Natural killer cell (primary cell): Measurements from ENCODE around the gene HECTD4. TPM values are rescaled to one million over a fixed set of nuclear protein-coding genes. Genes with fewer than 3 reads are reported as not detected.

Experiments
- ATAC-seq, 3 donors: fragments of 150-1000 bp in 2 of 3; fragments of 200-7000 bp in 1 of 3; cut with Tn5 transposase; 1 replicate in 1 of 3; 2 replicates in 2 of 3; pipeline ENCODE4 v1.10.0; 2021; ENCODE audit warnings: mild to moderate bottlenecking in 2 of 3, moderate library complexity in 2 of 3
- DNase-seq, 2 donors: peaks; one replicate each; pipeline versions ENCODE4 v3.0.0 to v3.0.0-alpha.2; 2013 to 2021; ENCODE audit warnings: mixed read lengths in 1 of 2
- H3K27ac ChIP-seq: one replicate; pipeline ENCODE4 v1.5.1; 2013; ENCODE audit warnings: mild to moderate bottlenecking, low read length
- H3K27me3 ChIP-seq: one replicate; pipeline ENCODE4 v1.6.1; 2013; ENCODE audit warnings: low read length; ENCODE audit not compliant: control insufficient read depth, insufficient read depth
- H3K36me3 ChIP-seq: one replicate; pipeline ENCODE4 v1.6.1; 2013; ENCODE audit warnings: low read length; ENCODE audit not compliant: control insufficient read depth, insufficient read depth
- H3K4me1 ChIP-seq: one replicate; pipeline ENCODE4 v1.6.1; 2013; ENCODE audit warnings: low read length; ENCODE audit not compliant: control insufficient read depth, insufficient read depth
- H3K4me3 ChIP-seq: one replicate; pipeline ENCODE4 v1.5.1; 2013; ENCODE audit warnings: low read length
- H3K9me3 ChIP-seq: one replicate; pipeline ENCODE4 v1.6.1; 2013; ENCODE audit warnings: low read length; ENCODE audit not compliant: control insufficient read depth, insufficient read depth
- H3K27ac Mint-ChIP-seq, 2 donors: one replicate each; pipeline ENCODE4 v1.8.0; 2022; ENCODE audit warnings: mild to moderate bottlenecking in 2 of 2, mixed read lengths in 2 of 2, moderate library complexity in 1 of 2
- H3K27me3 Mint-ChIP-seq, 2 donors: one replicate each; pipeline ENCODE4 v1.8.0; 2022; ENCODE audit warnings: low read depth in 2 of 2, mixed read lengths in 2 of 2
- H3K36me3 Mint-ChIP-seq: one replicate; pipeline ENCODE4 v1.8.0; 2022; ENCODE audit warnings: mixed read lengths
- H3K4me1 Mint-ChIP-seq, 2 donors: one replicate each; pipeline ENCODE4 v1.8.0; 2022; ENCODE audit warnings: mixed read lengths in 2 of 2
- H3K4me3 Mint-ChIP-seq: one replicate; pipeline ENCODE4 v1.8.0; 2022; ENCODE audit warnings: mild to moderate bottlenecking, moderate library complexity, mixed read lengths
- H3K9me3 Mint-ChIP-seq, 2 donors: one replicate each; pipeline ENCODE4 v1.8.0; 2022; ENCODE audit warnings: mixed read lengths in 2 of 2
- WGBS: methylation state at CpG from one replicate; pipeline ENCODE4 v1.1.7; 2013; ENCODE audit warnings: missing lambda C conversion rate; ENCODE audit not compliant: insufficient coverage; 5-methylcytosine and 5-hydroxymethylcytosine counted together
- intact Hi-C: fragments of 100-400 bp; cut with micrococcal nuclease; formaldehyde crosslinking; loops from one replicate; pipeline ENCODE4 v1.14.2; 2022
- total RNA-seq, 4 donors: library from RNA; stranded (reverse); fragments of 120-200 nt in 1 of 4; gene quantifications; one replicate each; pipeline versions ENCODE4 v1.2.3 to v1.2.4, GENCODE V29; 2013 to 2022
- TF ChIP-seq, protein P1 (sequence below): fragments of 200-600 bp; IDR thresholded peaks from one replicate; pipeline ENCODE4 v1.8.0; 2022; ENCODE audit warnings: antibody characterized with exemption

Gene HECTD4
- total RNA-seq, 3 donors from 2014 or later (not counting 1 experiment from before 2014, with no cell fraction given): 66.9 to 82.6 (median 79.2) TPM

DNA sequence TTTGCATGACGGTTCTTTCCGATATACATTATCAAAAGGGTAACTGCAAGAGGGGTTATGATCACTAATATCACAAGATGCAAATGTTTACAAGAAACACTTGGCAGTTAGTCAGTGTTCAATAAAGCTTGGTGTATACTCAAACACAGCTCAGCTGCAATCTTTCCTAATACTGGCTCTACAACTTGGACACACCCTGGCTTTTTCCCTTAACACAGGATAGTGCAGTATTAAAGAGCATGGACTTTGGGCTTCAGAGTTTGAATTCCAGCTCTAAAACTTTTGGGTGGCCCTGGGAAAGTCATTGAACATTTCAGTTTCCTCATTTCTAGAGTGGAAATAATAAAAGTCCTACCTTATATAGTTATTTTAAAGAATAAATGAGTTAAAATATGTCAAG is 107.0 kb downstream of the HECTD4 start:
- ATAC-seq (no peak), DNase-seq (no peak)
- Histone ChIP-seq H3K36me3 (peaks cover 37% of the 10 kb centered on the region), H3K9me3 (no peaks in the 10 kb centered on the region), H3K4me1 (no peaks in the 10 kb centered on the region), H3K4me3 (no peak overlapping the region), H3K27me3 (no peaks in the 10 kb centered on the region), H3K27ac (no peak overlapping the region)
- H3K36me3 Mint-ChIP-seq: peaks cover 12% of the 10 kb centered on the region
- no peak overlapping the region for H3K4me3 Mint-ChIP-seq
- WGBS: 96% methylated on average over 2 of the region's 2 CpGs
- no peaks in the 10 kb centered on the region for H3K9me3 Mint-ChIP-seq
- TF ChIP-seq, protein P1, sequence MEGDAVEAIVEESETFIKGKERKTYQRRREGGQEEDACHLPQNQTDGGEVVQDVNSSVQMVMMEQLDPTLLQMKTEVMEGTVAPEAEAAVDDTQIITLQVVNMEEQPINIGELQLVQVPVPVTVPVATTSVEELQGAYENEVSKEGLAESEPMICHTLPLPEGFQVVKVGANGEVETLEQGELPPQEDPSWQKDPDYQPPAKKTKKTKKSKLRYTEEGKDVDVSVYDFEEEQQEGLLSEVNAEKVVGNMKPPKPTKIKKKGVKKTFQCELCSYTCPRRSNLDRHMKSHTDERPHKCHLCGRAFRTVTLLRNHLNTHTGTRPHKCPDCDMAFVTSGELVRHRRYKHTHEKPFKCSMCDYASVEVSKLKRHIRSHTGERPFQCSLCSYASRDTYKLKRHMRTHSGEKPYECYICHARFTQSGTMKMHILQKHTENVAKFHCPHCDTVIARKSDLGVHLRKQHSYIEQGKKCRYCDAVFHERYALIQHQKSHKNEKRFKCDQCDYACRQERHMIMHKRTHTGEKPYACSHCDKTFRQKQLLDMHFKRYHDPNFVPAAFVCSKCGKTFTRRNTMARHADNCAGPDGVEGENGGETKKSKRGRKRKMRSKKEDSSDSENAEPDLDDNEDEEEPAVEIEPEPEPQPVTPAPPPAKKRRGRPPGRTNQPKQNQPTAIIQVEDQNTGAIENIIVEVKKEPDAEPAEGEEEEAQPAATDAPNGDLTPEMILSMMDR: no peak
- H3K27ac Mint-ChIP-seq: no peak overlapping the region
- H3K4me1 Mint-ChIP-seq: no peaks in the 10 kb centered on the region
- no peaks in the 10 kb centered on the region for H3K27me3 Mint-ChIP-seq
- intact Hi-C loops: no loop called here

DNA sequence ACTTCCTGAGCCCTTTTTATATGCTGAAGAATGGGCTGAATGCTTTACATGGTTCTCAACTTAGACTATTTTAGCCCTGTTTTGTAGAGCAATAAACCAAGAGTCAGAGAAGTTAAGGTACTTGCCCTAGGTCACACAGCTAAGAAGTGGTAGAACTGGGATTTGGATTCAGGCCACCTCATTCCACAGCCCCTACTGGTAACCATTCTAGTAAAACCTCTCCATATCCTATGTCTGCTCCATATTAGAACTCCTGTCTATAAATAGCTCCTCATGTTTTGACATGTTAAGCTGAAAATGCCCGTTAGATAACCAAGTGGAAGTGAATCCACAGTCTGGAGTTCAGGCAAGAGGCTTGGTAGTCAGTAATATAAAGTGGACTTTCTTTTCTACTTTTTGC is 111.6 kb downstream of the HECTD4 start:
- Histone ChIP-seq H3K9me3 (no peaks in the 10 kb centered on the region), H3K36me3 (peaks cover 48% of the 10 kb centered on the region), H3K4me1 (no peaks in the 10 kb centered on the region), H3K27ac (no peak overlapping the region), H3K27me3 (no peaks in the 10 kb centered on the region), H3K4me3 (no peak overlapping the region)
- peaks cover 4% of the 10 kb centered on the region for H3K36me3 Mint-ChIP-seq
- no peak overlapping the region for H3K27ac Mint-ChIP-seq
- ATAC-seq: no peak
- intact Hi-C loops: no loop called here
- no peaks in the 10 kb centered on the region for H3K4me1 Mint-ChIP-seq
- no peaks in the 10 kb centered on the region for H3K9me3 Mint-ChIP-seq
- no CpG with 5 or more reads among the region's 1 CpG for WGBS
- DNase-seq: no peak
- no peak overlapping the region for H3K4me3 Mint-ChIP-seq
- TF ChIP-seq, protein P1: no peak
- no peaks in the 10 kb centered on the region for H3K27me3 Mint-ChIP-seq

DNA sequence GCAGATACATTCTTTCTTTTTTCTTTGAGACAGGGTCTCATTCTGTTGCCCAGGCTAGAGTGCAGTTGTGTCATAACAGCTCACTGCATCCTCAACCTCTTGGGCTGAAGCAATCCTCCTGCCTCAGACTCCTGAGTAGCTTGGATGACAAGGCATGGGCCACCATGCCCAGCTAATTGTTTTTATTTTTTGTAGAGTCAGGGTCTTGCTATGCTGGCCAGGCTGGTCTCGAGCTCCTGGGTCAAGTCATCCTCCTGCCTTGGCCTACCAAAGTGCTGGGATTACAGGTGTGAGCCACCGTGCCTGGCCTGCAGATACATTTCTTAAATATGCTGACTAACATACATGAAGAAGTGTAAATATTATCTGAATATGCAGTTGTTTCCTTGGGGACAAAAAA is 115.8 kb downstream of the HECTD4 start:
- no peaks in the 10 kb centered on the region for H3K27me3 Mint-ChIP-seq
- H3K36me3 Mint-ChIP-seq: peaks cover 6% of the 10 kb centered on the region
- H3K4me1 ChIP-seq: no peaks in the 10 kb centered on the region
- H3K36me3 ChIP-seq: peaks cover 35% of the 10 kb centered on the region
- H3K9me3 ChIP-seq: no peaks in the 10 kb centered on the region
- H3K4me1 Mint-ChIP-seq: no peaks in the 10 kb centered on the region
- no peak overlapping the region for H3K4me3 ChIP-seq
- ATAC-seq (no peak), DNase-seq (no peak)
- no peak overlapping the region for H3K27ac Mint-ChIP-seq
- H3K27me3 ChIP-seq: no peaks in the 10 kb centered on the region
- no peaks in the 10 kb centered on the region for H3K9me3 Mint-ChIP-seq
- no peak overlapping the region for H3K4me3 Mint-ChIP-seq
- WGBS: 100% methylated on average over 1 of the region's 2 CpGs
- TF ChIP-seq, protein P1: no peak
- H3K27ac ChIP-seq: no peak overlapping the region
- intact Hi-C loops: no loop called here

DNA sequence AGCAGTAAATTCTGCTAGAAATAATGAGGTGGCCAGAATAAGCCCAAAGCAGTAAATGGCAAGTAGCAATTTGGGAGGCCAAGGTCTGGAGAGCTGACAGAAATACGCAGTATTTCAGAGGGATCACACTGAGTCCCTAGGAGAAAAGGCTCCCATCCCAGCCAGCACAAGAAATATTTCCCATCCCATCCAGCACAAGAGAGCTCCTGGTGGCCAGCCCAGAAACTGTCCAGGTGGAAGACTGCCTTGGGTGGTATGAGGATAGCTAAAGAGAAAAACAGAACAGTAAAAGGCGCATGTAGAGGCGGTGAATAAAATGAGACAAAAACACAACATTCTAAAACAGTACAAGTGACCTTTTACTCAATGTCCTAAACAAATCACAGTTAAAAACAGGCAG is 120.7 kb downstream of the HECTD4 start:
- H3K4me3 Mint-ChIP-seq: no peak overlapping the region
- no peak for DNase-seq
- H3K4me1 Mint-ChIP-seq: no peaks in the 10 kb centered on the region
- Histone ChIP-seq H3K36me3 (peaks cover 33% of the 10 kb centered on the region), H3K4me3 (no peak overlapping the region), H3K4me1 (no peaks in the 10 kb centered on the region), H3K27me3 (no peaks in the 10 kb centered on the region), H3K27ac (no peak overlapping the region), H3K9me3 (no peaks in the 10 kb centered on the region)
- no peak overlapping the region for H3K27ac Mint-ChIP-seq
- 93% methylated on average over 3 of the region's 3 CpGs for WGBS
- H3K9me3 Mint-ChIP-seq: no peaks in the 10 kb centered on the region
- peaks cover 6% of the 10 kb centered on the region for H3K36me3 Mint-ChIP-seq
- ATAC-seq: no peak
- TF ChIP-seq, protein P1: no peak
- intact Hi-C loops: no loop called here
- H3K27me3 Mint-ChIP-seq: no peaks in the 10 kb centered on the region
